Uterus (tissue), 2 donors: ENCODE results near the gene SUCLA2.

Source experiments
- CTCF ChIP-seq, 4 experiments: fragments of 200-600 bp in 2 of 4; fragments of 450-650 bp in 2 of 4; sonication (generic) in 2 of 4; IDR thresholded peaks; one replicate each; pipeline ENCODE4 v1.5.1; 2016 to 2019; ENCODE audit warnings: antibody characterized with exemption in 4 of 4, mild to moderate bottlenecking in 2 of 4, moderate library complexity in 1 of 4
- POLR2A ChIP-seq, 2 donors: fragments of 450-650 bp; IDR thresholded peaks; one replicate each; pipeline ENCODE4 v1.6.1; 2016; ENCODE audit warnings: antibody characterized with exemption in 2 of 2, mild to moderate bottlenecking in 1 of 2, moderate library complexity in 1 of 2

GRCh38 chr13:47896111-47896510, 105.0 kb downstream of the SUCLA2 start:
- no peak for TF ChIP-seq POLR2A (IDR thresholded peaks at IDR 0.05)
- no peak for TF ChIP-seq CTCF (IDR thresholded peaks at IDR 0.05)
